ENCODE results near the gene LCN15.

Gene LCN15

DNA sequence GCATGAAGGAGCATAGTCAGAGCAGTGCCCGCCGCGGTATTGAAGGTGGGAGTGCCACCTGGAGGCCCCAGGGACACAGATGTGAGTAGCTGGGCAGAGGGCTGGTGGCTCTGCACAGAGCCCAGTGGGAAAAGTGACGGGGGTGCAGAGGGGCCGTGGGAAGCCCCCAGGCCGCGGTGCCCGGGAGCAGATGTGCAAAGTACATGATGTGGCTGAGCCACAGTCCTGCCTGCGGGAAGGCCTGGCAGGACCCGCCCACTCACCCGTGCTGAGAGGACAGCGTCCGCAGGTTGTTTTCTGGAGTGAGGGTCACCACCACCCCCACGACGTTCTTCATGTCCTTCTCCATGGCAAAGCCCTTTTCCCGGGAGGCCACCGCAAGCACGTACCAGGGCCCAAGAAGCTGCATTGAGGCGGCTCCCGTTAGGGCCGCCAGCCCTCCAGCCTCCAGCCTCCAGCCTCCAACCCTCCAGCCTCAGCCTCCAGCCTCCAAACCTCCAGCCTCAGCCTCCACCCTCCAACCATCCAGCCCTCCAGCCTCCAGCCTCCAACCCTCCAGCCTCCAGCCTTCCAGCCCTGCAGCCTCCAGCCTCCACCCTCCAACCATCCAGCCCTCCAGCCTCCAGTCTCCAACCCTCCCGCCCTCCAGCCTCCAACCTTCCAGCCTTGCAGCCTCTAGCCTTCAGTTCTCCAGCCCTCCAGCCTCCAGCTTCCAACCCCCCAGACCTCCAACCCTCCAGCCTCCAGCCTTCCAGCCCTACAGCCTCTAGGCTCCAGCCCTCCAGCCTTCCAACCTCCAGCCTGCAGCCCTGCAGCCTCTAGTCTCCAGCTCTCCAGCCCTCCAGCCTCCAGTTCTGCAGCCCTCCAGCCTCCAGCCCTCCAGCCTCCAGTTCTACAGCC, 16.9 kb downstream of the LCN15 start:
- no peak for TF ChIP-seq CTCF (IDR thresholded peaks at IDR 0.05; ENCODE audit: insufficient read depth, low read depth, low read length, missing control alignments)
- no peak for DNase-seq (ENCODE audit: low read depth)
- no peak overlapping the region for H3K4me3 ChIP-seq (ENCODE audit: low read depth, low read length)

DNA sequence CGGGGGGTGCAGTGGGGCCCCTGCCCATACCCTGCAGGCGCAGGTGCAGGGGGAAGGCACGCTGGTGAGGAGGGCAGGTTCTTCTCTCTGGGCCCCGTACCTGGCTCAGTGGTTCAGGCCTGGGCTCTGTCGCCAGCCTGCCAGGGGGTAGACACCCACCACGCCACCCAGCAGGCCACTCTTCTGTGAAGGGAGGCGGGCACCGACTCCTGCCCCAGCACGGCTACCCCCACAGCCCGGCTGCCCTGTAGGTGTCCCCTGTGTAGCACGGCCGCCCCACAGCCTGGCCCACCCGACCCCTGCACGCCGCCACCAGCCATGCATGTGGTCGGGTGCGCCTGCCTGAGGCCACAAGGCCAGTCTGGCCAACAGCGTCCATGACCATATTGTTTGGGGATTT, 17.7 kb downstream of the LCN15 start:
- TF ChIP-seq CTCF (IDR thresholded peaks at IDR 0.05; ENCODE audit: insufficient read depth, low read depth, low read length, missing control alignments): no peak
- H3K4me3 ChIP-seq (ENCODE audit: low read depth, low read length): no peak overlapping the region
- no peak for DNase-seq (ENCODE audit: low read depth)

DNA sequence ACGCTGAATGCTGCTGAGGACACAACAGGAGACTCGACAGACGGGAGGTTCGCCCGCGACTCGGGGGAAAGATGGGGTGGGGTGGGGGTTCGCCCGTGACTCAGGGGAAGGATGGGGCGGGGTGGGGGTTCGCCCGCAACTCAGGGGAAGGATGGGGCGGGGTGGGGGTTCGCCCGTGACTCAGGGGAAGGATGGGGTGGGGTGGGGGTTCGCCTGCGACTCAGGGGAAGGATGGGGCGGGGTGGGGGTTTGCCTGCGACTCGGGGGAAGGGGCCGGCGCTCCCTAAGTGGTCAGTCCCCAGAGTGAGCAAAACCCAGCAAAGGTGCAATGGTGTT, 18.2 kb downstream of the LCN15 start:
- no peak for TF ChIP-seq CTCF (IDR thresholded peaks at IDR 0.05; ENCODE audit: insufficient read depth, low read depth, low read length, missing control alignments)
- DNase-seq (ENCODE audit: low read depth): no peak
- H3K4me3 ChIP-seq (ENCODE audit: low read depth, low read length): no peak overlapping the region

- DNase-seq (ENCODE audit: low read depth): no peak
- TF ChIP-seq CTCF (IDR thresholded peaks at IDR 0.05; ENCODE audit: insufficient read depth, low read depth, low read length, missing control alignments): no peak
- H3K4me3 ChIP-seq (ENCODE audit: low read depth, low read length): no peak overlapping the region
Measured at GRCh38 chr9:136745389-136746154, 18.7 kb downstream of the LCN15 start.

DNA sequence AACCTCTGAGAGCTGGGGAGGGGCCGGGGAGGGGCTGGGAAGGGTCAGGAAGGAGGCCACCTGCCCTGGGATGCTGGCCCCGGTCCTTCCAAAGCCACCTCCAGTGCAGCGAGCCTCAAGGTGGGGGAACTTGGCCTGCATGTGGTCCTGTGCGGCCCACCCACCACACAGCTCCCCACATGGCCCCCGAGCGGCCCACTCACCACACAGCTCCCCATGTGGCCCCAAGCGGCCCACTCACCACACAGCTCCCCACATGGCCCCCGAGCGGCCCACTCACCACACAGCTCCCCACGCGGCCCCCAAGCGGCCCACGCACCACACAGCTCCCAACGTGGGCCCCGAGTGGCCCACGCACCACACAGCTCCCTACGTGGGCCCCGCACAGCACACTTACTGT, 19.5 kb downstream of the LCN15 start:
- no peak for DNase-seq (ENCODE audit: low read depth)
- TF ChIP-seq CTCF (IDR thresholded peaks at IDR 0.05; ENCODE audit: insufficient read depth, low read depth, low read length, missing control alignments): no peak
- no peak overlapping the region for H3K4me3 ChIP-seq (ENCODE audit: low read depth, low read length)

GRCh38 chr9:136743639-136744211, 20.6 kb downstream of the LCN15 start:
- no peak for DNase-seq (ENCODE audit: low read depth)
- TF ChIP-seq CTCF (IDR thresholded peaks at IDR 0.05; ENCODE audit: insufficient read depth, low read depth, low read length, missing control alignments): no peak
- no peak overlapping the region for H3K4me3 ChIP-seq (ENCODE audit: low read depth, low read length)
